ENCODE data around the gene SYPL1. TPM values are rescaled to one million over a fixed set of nuclear protein-coding genes. Genes with fewer than 3 reads are reported as not detected.

Gene SYPL1
- total and polyA plus RNA-seq, 5 donors from 2014 or later: 37.8 to 80.7 (median 62.3) TPM

DNA sequence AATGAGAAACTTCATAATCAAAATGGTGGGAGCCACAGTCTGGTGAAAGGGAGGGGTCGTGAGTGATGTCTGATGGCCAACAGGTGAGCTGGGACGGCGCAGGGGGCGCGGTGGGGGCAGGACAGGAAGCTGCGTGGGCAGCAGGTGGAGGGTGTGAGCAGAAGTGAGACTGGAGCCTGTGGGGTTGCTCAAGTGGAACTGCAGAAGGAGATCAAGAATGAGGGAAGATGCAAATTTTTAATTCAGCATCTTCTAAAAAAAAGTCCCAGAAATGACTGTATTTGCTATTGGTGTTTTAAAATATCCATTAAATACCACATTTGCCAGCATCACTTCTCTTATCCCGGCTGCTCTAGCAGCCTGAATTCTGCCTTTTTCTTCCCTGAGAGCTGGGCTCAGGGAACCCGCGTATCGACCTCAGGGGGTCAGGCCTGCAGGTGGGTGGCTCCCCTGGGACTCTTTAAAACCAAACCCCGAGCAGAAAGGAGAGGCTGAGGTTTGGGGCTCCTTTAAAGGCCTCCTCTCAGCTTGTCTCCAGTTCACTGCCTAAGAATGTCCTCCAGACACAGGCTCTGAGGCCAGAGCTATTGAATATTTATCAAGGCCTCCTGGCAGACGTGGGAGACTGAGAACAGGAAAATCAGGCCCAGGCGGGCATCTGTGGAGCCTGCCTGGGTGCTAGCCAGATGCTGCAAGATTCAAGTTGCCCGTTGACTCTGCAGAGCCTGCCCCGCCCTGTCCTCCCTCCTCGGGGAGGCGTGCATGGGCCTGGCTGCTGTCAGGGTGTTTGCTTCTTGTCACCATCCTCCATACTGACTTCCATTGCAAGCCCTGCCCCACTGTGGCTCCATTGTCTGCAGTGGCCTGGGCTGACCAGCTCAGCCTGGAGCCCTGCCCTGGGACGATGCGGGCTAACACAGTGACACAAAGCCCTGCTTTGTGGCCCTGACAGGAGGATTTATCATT, 53.9 kb downstream of the SYPL1 start:
- ATAC-seq (ENCODE audit: low read depth in 2 of 2): peak in 1 of 2 donors; percentile 18
- Histone ChIP-seq H3K9me3 (ENCODE audit: control insufficient read depth in 2 of 2, low read length in 2 of 2) (no peaks in the 10 kb centered on the region), H3K36me3 (ENCODE audit: control insufficient read depth, insufficient read depth, low read length) (no peaks in the 10 kb centered on the region), H3K4me1 (ENCODE audit: control insufficient read depth, insufficient read depth, low read length, poor library complexity, severe bottlenecking) (peaks cover 11% of the 10 kb centered on the region), H3K4me3 (ENCODE audit: low read depth, low read length) (no peak overlapping the region), H3K27me3 (ENCODE audit: control insufficient read depth, insufficient read depth, low read length) (no peaks in the 10 kb centered on the region), H3K27ac (ENCODE audit: insufficient read depth, low read length, poor library complexity, severe bottlenecking) (no peak overlapping the region)
- Mint-ChIP-seq H3K27me3 (peaks cover 6% of the 10 kb centered on the region), H3K9me3 (no peaks in the 10 kb centered on the region), H3K4me3 (peak overlapping the region in 1 of 4 donors; percentile 17), H3K36me3 (no peaks in the 10 kb centered on the region), H3K27ac (peak overlapping the region in 2 of 3 donors; percentile 54 to 79), H3K4me1 (peaks cover 0 to 37% (median 16%) of the 10 kb centered on the region in 4 donors)
- peak in 1 of 3 donors; percentile 24 for DNase-seq

DNA sequence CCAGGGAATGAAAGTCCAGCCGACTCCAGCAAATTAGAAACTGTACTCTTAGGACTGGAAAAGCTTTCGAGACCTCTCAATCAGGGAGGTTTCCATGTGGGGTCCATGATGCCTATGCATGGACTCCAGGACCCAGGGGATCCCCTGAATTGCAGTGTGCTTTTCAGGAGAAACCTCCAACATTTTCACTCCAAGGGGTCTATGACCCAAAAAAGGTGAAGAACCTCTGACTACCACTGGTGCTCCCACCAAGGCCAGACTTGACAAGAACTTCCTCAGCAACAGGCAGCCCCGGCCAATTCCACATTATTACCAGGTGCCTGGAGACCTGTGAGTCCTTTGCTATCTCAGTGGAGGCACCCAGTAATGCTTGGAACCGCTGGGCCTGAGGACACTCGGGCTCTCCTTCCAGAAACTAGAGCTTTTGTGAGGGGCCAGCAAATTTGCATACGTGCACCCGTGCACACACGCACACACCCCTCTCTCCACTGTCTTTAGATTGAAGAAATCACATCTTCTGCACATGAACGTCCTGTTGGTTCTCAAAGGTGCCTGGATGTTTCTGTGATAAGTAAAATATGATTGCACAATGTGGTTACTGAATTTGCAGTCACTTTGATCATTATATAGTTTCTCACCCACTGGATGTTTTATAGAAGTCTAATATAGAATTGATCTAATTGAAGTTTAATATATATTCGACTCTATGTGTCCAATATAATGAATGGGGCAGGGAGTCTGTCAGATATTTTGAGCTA, 54.7 kb downstream of the SYPL1 start:
- H3K4me3 Mint-ChIP-seq: peak overlapping the region in 2 of 4 donors; percentile 38 to 55
- H3K27ac Mint-ChIP-seq: peak overlapping the region in 2 of 3 donors; percentile 54 to 82
- H3K27me3 ChIP-seq (ENCODE audit: control insufficient read depth, insufficient read depth, low read length): no peaks in the 10 kb centered on the region
- H3K4me1 ChIP-seq (ENCODE audit: control insufficient read depth, insufficient read depth, low read length, poor library complexity, severe bottlenecking): peaks cover 11% of the 10 kb centered on the region
- no peaks in the 10 kb centered on the region for H3K36me3 Mint-ChIP-seq
- H3K36me3 ChIP-seq (ENCODE audit: control insufficient read depth, insufficient read depth, low read length): no peaks in the 10 kb centered on the region
- ATAC-seq (ENCODE audit: low read depth in 2 of 2): no peak
- peaks cover 7% of the 10 kb centered on the region for H3K27me3 Mint-ChIP-seq
- H3K4me1 Mint-ChIP-seq: peaks cover 0 to 30% (median 15%) of the 10 kb centered on the region in 4 donors
- H3K9me3 ChIP-seq (ENCODE audit: control insufficient read depth in 2 of 2, low read length in 2 of 2): no peaks in the 10 kb centered on the region
- DNase-seq: no peak
- H3K4me3 ChIP-seq (ENCODE audit: low read depth, low read length): peak overlapping the region; percentile 21
- H3K9me3 Mint-ChIP-seq: no peaks in the 10 kb centered on the region
- H3K27ac ChIP-seq (ENCODE audit: insufficient read depth, low read length, poor library complexity, severe bottlenecking): no peak overlapping the region

DNA sequence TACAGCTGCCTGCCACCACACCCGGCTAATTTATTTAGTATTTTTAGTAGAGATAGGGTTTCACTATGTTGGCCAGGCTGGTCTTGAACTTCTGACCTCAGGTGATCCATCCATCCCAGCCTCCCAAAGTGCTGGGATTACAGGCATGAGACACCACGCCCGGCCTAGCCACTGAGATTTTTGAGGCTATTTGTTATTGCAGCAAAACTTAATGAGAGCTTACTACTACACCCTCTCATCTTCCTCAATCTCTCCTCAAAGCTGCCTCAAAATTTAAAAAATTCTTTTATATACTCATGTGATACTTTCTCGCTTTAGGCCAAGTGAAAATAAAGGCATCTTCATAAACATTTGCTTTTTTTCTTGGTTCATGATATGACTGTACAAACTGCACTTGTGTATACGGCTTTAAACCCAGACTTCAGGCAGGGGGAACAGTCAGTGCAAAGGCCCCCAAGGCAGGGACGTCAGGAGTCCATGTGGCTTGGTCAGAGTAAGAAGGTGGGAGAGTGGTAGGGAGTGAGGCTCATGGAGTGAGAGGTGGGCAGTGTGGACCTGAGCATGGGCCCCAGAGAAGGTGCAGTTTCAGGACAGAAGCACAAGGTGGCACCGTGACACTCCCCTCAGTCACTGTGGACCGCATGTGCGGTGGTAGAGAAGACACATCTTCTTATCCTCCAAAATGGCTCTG, 55.5 kb downstream of the SYPL1 start:
- Histone ChIP-seq H3K27me3 (ENCODE audit: control insufficient read depth, insufficient read depth, low read length) (no peaks in the 10 kb centered on the region), H3K27ac (ENCODE audit: insufficient read depth, low read length, poor library complexity, severe bottlenecking) (no peak overlapping the region), H3K9me3 (ENCODE audit: control insufficient read depth in 2 of 2, low read length in 2 of 2) (no peaks in the 10 kb centered on the region), H3K4me1 (ENCODE audit: control insufficient read depth, insufficient read depth, low read length, poor library complexity, severe bottlenecking) (peaks cover 11% of the 10 kb centered on the region), H3K4me3 (ENCODE audit: low read depth, low read length) (peak overlapping the region; percentile 21), H3K36me3 (ENCODE audit: control insufficient read depth, insufficient read depth, low read length) (no peaks in the 10 kb centered on the region)
- DNase-seq (peak; percentile 51 to 76 (median 74)), ATAC-seq (ENCODE audit: low read depth in 2 of 2) (peak; percentile 93)
- Mint-ChIP-seq H3K4me3 (peak overlapping the region in 2 of 4 donors; percentile 38 to 55), H3K36me3 (no peaks in the 10 kb centered on the region), H3K4me1 (peaks cover 0 to 28% (median 15%) of the 10 kb centered on the region in 4 donors), H3K27ac (peak overlapping the region in 1 of 3 donors; percentile 82), H3K9me3 (no peaks in the 10 kb centered on the region), H3K27me3 (peaks cover 10% of the 10 kb centered on the region)

DNA sequence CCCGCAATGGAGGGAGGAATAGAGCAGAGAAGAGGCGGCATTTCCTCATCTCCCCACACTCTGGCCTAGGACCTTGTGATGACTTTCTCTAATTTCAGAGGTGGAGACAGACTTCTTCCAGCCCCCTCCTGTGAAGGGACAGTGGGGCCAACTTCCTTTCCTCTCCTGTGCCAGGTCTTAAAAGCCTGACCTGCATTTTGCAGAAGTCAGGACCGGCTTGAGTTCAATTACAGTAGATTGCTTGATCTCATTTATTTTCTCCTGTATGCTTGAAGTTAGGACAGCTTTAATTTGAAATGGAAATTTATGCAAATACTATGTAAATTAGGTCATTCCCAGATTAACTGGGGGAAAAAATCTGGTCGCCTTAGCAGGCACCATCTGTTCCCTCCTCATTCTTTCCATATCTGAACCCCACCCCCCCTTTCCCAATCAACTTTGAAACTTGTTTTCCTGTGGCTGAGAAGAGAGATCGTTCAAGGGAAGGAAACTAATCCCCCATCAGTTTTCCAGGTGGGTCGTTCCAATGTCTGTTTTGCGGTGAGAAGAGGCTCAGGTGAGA, 57.1 kb downstream of the SYPL1 start:
- Mint-ChIP-seq H3K27ac (no peak overlapping the region), H3K27me3 (peaks cover 19% of the 10 kb centered on the region), H3K9me3 (no peaks in the 10 kb centered on the region), H3K4me1 (peaks cover 0 to 28% (median 15%) of the 10 kb centered on the region in 4 donors), H3K36me3 (no peaks in the 10 kb centered on the region), H3K4me3 (no peak overlapping the region)
- no peak for DNase-seq
- Histone ChIP-seq H3K27ac (ENCODE audit: insufficient read depth, low read length, poor library complexity, severe bottlenecking) (no peak overlapping the region), H3K27me3 (ENCODE audit: control insufficient read depth, insufficient read depth, low read length) (no peaks in the 10 kb centered on the region), H3K36me3 (ENCODE audit: control insufficient read depth, insufficient read depth, low read length) (no peaks in the 10 kb centered on the region), H3K4me3 (ENCODE audit: low read depth, low read length) (no peak overlapping the region), H3K4me1 (ENCODE audit: control insufficient read depth, insufficient read depth, low read length, poor library complexity, severe bottlenecking) (peaks cover 11% of the 10 kb centered on the region), H3K9me3 (ENCODE audit: control insufficient read depth in 2 of 2, low read length in 2 of 2) (no peaks in the 10 kb centered on the region)
- no peak for ATAC-seq (ENCODE audit: low read depth in 2 of 2)

DNA sequence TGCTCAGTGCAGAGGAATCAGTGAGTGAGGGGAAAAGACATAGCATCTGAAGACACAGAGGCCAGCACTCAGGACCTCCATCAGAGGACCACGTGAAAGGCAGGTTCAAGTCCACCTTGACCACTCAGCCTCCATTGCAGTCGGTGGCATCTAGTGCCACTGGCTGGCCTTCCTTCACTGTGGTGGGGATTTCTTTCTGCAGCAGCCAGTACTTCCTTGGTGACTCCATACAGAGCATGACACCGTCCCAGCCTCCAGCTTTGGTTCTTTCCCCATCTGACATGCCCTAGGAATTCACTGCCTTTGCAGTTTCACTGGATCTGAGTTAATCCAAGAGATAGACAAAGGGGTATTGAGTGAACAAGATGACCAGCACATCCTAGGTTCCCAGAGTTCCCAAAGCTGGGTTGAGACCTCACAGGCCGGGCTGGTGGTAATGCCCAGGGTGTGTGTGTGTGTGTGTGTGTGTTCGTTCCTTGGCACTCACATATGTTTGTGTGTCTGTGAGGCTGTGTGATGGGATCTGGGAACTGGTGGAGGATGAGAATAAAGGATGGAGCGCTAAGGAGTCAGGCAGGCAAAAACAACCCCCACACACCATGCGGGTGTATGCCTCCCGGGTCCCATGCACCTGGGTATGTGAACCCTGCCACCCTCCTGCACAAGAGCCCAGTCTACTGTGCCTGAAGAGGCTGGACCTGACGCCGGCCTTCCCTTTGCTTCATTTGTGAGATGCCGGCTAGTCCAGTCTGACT, 57.8 kb downstream of the SYPL1 start:
- Histone ChIP-seq H3K27me3 (ENCODE audit: control insufficient read depth, insufficient read depth, low read length) (no peaks in the 10 kb centered on the region), H3K4me1 (ENCODE audit: control insufficient read depth, insufficient read depth, low read length, poor library complexity, severe bottlenecking) (peaks cover 11% of the 10 kb centered on the region), H3K4me3 (ENCODE audit: low read depth, low read length) (no peak overlapping the region), H3K36me3 (ENCODE audit: control insufficient read depth, insufficient read depth, low read length) (no peaks in the 10 kb centered on the region), H3K9me3 (ENCODE audit: control insufficient read depth in 2 of 2, low read length in 2 of 2) (no peaks in the 10 kb centered on the region), H3K27ac (ENCODE audit: insufficient read depth, low read length, poor library complexity, severe bottlenecking) (no peak overlapping the region)
- Mint-ChIP-seq H3K4me1 (peaks cover 0 to 26% (median 14%) of the 10 kb centered on the region in 4 donors), H3K27ac (no peak overlapping the region), H3K27me3 (peaks cover 22% of the 10 kb centered on the region), H3K4me3 (no peak overlapping the region), H3K36me3 (no peaks in the 10 kb centered on the region), H3K9me3 (no peaks in the 10 kb centered on the region)
- DNase-seq (no peak), ATAC-seq (ENCODE audit: low read depth in 2 of 2) (no peak)

DNA sequence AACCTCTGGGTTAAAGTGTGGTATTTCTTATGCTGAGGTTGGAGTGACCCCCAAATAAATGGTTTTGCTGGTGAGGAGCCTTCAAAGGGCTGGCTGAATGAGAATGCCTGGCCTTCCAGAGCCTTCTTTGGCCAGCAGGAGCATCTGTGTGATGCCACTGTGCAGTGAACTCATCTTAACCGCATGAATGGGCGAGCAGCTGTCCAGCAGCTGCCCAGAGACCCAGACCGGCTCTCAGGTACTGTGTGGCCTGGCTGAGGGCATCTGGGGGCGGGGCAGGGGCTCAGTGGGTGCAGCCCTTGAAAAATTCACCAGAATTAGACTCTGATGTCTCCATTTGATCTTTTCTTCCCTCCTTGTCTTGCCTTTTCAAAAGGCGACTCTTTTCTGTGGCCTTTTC, 59.0 kb downstream of the SYPL1 start:
- Mint-ChIP-seq H3K27me3 (peaks cover 23% of the 10 kb centered on the region), H3K4me1 (peaks cover 0 to 15% (median 9%) of the 10 kb centered on the region in 4 donors), H3K4me3 (no peak overlapping the region), H3K36me3 (no peaks in the 10 kb centered on the region), H3K27ac (no peak overlapping the region), H3K9me3 (no peaks in the 10 kb centered on the region)
- no peak overlapping the region for H3K27ac ChIP-seq (ENCODE audit: insufficient read depth, low read length, poor library complexity, severe bottlenecking)
- H3K27me3 ChIP-seq (ENCODE audit: control insufficient read depth, insufficient read depth, low read length): no peaks in the 10 kb centered on the region
- H3K9me3 ChIP-seq (ENCODE audit: control insufficient read depth in 2 of 2, low read length in 2 of 2): no peaks in the 10 kb centered on the region
- H3K4me3 ChIP-seq (ENCODE audit: low read depth, low read length): no peak overlapping the region
- no peak for DNase-seq
- no peaks in the 10 kb centered on the region for H3K36me3 ChIP-seq (ENCODE audit: control insufficient read depth, insufficient read depth, low read length)
- peaks cover 4% of the 10 kb centered on the region for H3K4me1 ChIP-seq (ENCODE audit: control insufficient read depth, insufficient read depth, low read length, poor library complexity, severe bottlenecking)
- no peak for ATAC-seq (ENCODE audit: low read depth in 2 of 2)
